ENCODE measurements around the gene CFAP90. TPM values are rescaled to one million over a fixed set of nuclear protein-coding genes. Genes with fewer than 3 reads are reported as not detected.

CFAP90 gene
- total RNA-seq, 1 donor from 2014 or later: not detected

- Histone ChIP-seq H3K4me3 (no peak overlapping the region), H3K9me3 (replicated peaks) (no peaks in the 10 kb centered on the region), H3K36me3 (no peaks in the 10 kb centered on the region), H3K4me1 (no peaks in the 10 kb centered on the region), H3K27ac (replicated peaks) (no peak overlapping the region), H3K27me3 (ENCODE audit: low read depth) (peaks cover 61% of the 10 kb centered on the region)
- intact Hi-C loops (cut with micrococcal nuclease): no loop called here
- TF ChIP-seq CTCF (IDR thresholded peaks at IDR 0.05; ENCODE audit: borderline replicate concordance): no peak
- DNase-seq: no peak
These were observed 55.6 kb downstream of the CFAP90 start for GRCh38 chr5:7795306-7795705.

- TF ChIP-seq CTCF (IDR thresholded peaks at IDR 0.05; ENCODE audit: borderline replicate concordance): no peak
- intact Hi-C loops (cut with micrococcal nuclease): no loop called here
- DNase-seq: no peak
- H3K9me3 ChIP-seq (replicated peaks): no peaks in the 10 kb centered on the region
- H3K4me3 ChIP-seq: no peak overlapping the region
- no peaks in the 10 kb centered on the region for H3K36me3 ChIP-seq
- H3K27me3 ChIP-seq (ENCODE audit: low read depth): peaks cover 61% of the 10 kb centered on the region
- no peak overlapping the region for H3K27ac ChIP-seq (replicated peaks)
- no peaks in the 10 kb centered on the region for H3K4me1 ChIP-seq
These were observed 56.1 kb downstream of the CFAP90 start for GRCh38 chr5:7794823-7795222.

- Histone ChIP-seq H3K4me3 (no peak overlapping the region), H3K9me3 (replicated peaks) (no peaks in the 10 kb centered on the region), H3K27me3 (ENCODE audit: low read depth) (peaks cover 62% of the 10 kb centered on the region), H3K4me1 (no peaks in the 10 kb centered on the region), H3K36me3 (no peaks in the 10 kb centered on the region), H3K27ac (replicated peaks) (no peak overlapping the region)
- no peak for DNase-seq
- TF ChIP-seq CTCF (IDR thresholded peaks at IDR 0.05; ENCODE audit: borderline replicate concordance): no peak
- intact Hi-C loops (cut with micrococcal nuclease): no loop called here
These were observed 56.6 kb downstream of the CFAP90 start for GRCh38 chr5:7794311-7794710.

- no peaks in the 10 kb centered on the region for H3K36me3 ChIP-seq
- intact Hi-C loops (cut with micrococcal nuclease): no loop called here
- H3K9me3 ChIP-seq (replicated peaks): no peaks in the 10 kb centered on the region
- no peaks in the 10 kb centered on the region for H3K4me1 ChIP-seq
- DNase-seq: no peak
- no peak overlapping the region for H3K27ac ChIP-seq (replicated peaks)
- H3K4me3 ChIP-seq: no peak overlapping the region
- TF ChIP-seq CTCF (IDR thresholded peaks at IDR 0.05; ENCODE audit: borderline replicate concordance): no peak
- peaks cover 62% of the 10 kb centered on the region for H3K27me3 ChIP-seq (ENCODE audit: low read depth)
These were observed 57.0 kb downstream of the CFAP90 start for GRCh38 chr5:7793895-7794294.

- Histone ChIP-seq H3K27me3 (ENCODE audit: low read depth) (peaks cover 52% of the 10 kb centered on the region), H3K9me3 (replicated peaks) (no peaks in the 10 kb centered on the region), H3K4me1 (no peaks in the 10 kb centered on the region), H3K36me3 (no peaks in the 10 kb centered on the region), H3K27ac (replicated peaks) (no peak overlapping the region), H3K4me3 (no peak overlapping the region)
- no peak for DNase-seq
- no peak for TF ChIP-seq CTCF (IDR thresholded peaks at IDR 0.05; ENCODE audit: borderline replicate concordance)
- intact Hi-C loops (cut with micrococcal nuclease): no loop called here
These were observed 61.4 kb downstream of the CFAP90 start for GRCh38 chr5:7789567-7789966.

GRCh38 chr5:7787770-7788169 lies 63.2 kb downstream of the CFAP90 start:
- no peaks in the 10 kb centered on the region for H3K36me3 ChIP-seq
- intact Hi-C loops (cut with micrococcal nuclease): no loop called here
- no peak overlapping the region for H3K4me3 ChIP-seq
- H3K27me3 ChIP-seq (ENCODE audit: low read depth): peaks cover 45% of the 10 kb centered on the region
- no peaks in the 10 kb centered on the region for H3K4me1 ChIP-seq
- no peak for DNase-seq
- no peak for TF ChIP-seq CTCF (IDR thresholded peaks at IDR 0.05; ENCODE audit: borderline replicate concordance)
- no peak overlapping the region for H3K27ac ChIP-seq (replicated peaks)
- no peaks in the 10 kb centered on the region for H3K9me3 ChIP-seq (replicated peaks)

Measured in left ventricle myocardium inferior (tissue), 1 donor.